DOHH2 (cell line): ENCODE measurements around the gene APH1B.

Experiments used
- H3F3A ChIP-seq: fragments of 200-600 bp; sonication (generic), shearing (Covaris generic); 2 replicates; pipeline ENCODE4 v1.6.0; 2016; ENCODE audit warnings: antibody characterized with exemption, mild to moderate bottlenecking; ENCODE audit not compliant: control insufficient read depth, insufficient read depth
- H3K27ac ChIP-seq: fragments of 200-600 bp; sonication (generic); 2 replicates; pipeline ENCODE4 v1.5.1; 2014; ENCODE audit warnings: low read depth, mild to moderate bottlenecking, low read length, moderate library complexity
- H3K27me3 ChIP-seq: fragments of 200-600 bp; sonication (generic); 2 replicates; pipeline ENCODE4 v1.6.1; 2014; ENCODE audit warnings: mild to moderate bottlenecking, low read length, mixed read lengths; ENCODE audit not compliant: control insufficient read depth
- H3K36me3 ChIP-seq: fragments of 200-600 bp; sonication (generic); 2 replicates; pipeline ENCODE4 v1.6.1; 2014; ENCODE audit warnings: mild to moderate bottlenecking, low read length, moderate library complexity, mixed read lengths; ENCODE audit not compliant: control insufficient read depth
- H3K4me1 ChIP-seq: fragments of 200-600 bp; sonication (generic); 2 replicates; pipeline ENCODE4 v1.6.1; 2014; ENCODE audit warnings: mild to moderate bottlenecking, low read length, mixed read lengths; ENCODE audit not compliant: control insufficient read depth
- H3K4me2 ChIP-seq: fragments of 200-600 bp; sonication (generic); 2 replicates; pipeline ENCODE4 v1.6.0; 2014; ENCODE audit warnings: mild to moderate bottlenecking, low read length, moderate library complexity
- H3K4me3 ChIP-seq: fragments of 200-600 bp; sonication (generic); 2 replicates; pipeline ENCODE4 v1.5.1; 2014; ENCODE audit warnings: mild to moderate bottlenecking, low read length, mixed read lengths
- H3K79me2 ChIP-seq: fragments of 200-600 bp; sonication (generic); 2 replicates; pipeline ENCODE4 v1.6.1; 2014; ENCODE audit warnings: mild to moderate bottlenecking, low read length, mixed read lengths; ENCODE audit not compliant: control insufficient read depth
- H3K9me2 ChIP-seq: fragments of 200-600 bp; sonication (generic); replicated peaks from 2 replicates; pipeline ENCODE4 v1.6.1; 2014; ENCODE audit warnings: mild to moderate bottlenecking, low read length, mixed read lengths; ENCODE audit not compliant: control insufficient read depth
- H3K9me3 ChIP-seq: fragments of 200-600 bp; sonication (generic); 2 replicates; pipeline ENCODE4 v1.6.1; 2014; ENCODE audit warnings: antibody characterized with exemption, low read length, mixed read lengths; ENCODE audit not compliant: control insufficient read depth, insufficient read depth
- H4K20me1 ChIP-seq: fragments of 200-600 bp; sonication (generic); 2 replicates; pipeline ENCODE4 v1.6.0; 2014; ENCODE audit warnings: low read depth, mild to moderate bottlenecking, antibody characterized with exemption, low read length, moderate library complexity; ENCODE audit not compliant: control insufficient read depth, insufficient read depth
- CTCF ChIP-seq: fragments of 200-600 bp; sonication (generic); IDR thresholded peaks from one replicate; pipeline ENCODE4 v1.5.1; 2014; ENCODE audit warnings: antibody characterized with exemption, mild to moderate bottlenecking, low read depth, low read length; ENCODE audit not compliant: poor library complexity, severe bottlenecking
- EZH2phosphoT487 ChIP-seq: fragments of 200-600 bp; sonication (generic); IDR thresholded peaks from 2 replicates; pipeline ENCODE4 v1.6.1; 2017; ENCODE audit warnings: borderline replicate concordance, mild to moderate bottlenecking, antibody characterized with exemption, low read length, moderate library complexity, mixed read lengths

APH1B gene

DNA sequence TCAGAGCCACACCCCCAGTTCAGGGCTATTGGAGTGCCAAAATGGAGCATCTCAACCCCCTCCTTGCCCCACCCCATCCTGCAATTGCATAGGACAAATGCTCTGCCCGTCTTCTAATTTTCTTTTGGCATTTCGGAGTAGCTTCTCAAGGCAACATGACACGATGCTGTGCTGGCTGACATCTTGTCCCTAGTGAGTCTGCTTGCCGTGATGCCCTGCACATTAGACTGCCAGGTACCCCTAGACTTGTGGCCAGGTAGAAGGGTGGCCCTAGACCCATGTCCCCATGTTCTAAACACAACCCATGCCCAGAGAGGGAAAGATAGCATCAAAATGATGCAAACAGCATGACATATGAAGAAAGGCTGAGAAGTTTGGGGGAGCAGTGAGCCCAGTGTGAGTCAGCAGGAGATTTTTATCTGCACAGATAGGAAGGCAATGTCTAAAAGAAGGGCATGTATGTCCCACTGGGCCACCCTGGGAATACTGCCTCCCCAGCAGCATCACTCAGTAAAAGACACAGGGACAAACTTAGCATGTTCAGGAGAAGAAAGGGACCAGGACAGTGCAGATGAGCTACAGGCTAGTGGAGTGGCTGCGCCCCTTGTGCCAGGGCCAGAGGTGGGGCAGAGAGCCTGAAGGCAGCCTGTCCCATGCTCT is 67.5 kb downstream of the APH1B start:
- H3K36me3 ChIP-seq, result no peaks in the 10 kb centered on the region
- H3K9me3 ChIP-seq, result no peaks in the 10 kb centered on the region
- peaks cover 9% of the 10 kb centered on the region; the same call in 1 of the 2 replicates for H3K27me3 ChIP-seq
- H3K79me2 ChIP-seq, result no peaks in the 10 kb centered on the region
- no peaks in the 10 kb centered on the region for H4K20me1 ChIP-seq
- H3K9me2 ChIP-seq, result no peaks in the 10 kb centered on the region
- H3K27ac ChIP-seq, result no peak overlapping the region
- H3K4me2 ChIP-seq, result no peak overlapping the region
- H3K4me1 ChIP-seq, result peaks cover 2% of the 10 kb centered on the region; the same call in 1 of the 2 replicates
- no peak overlapping the region for H3K4me3 ChIP-seq
- H3F3A ChIP-seq, result no peaks in the 10 kb centered on the region
- TF ChIP-seq EZH2phosphoT487 (no peak), CTCF (no peak)

DNA sequence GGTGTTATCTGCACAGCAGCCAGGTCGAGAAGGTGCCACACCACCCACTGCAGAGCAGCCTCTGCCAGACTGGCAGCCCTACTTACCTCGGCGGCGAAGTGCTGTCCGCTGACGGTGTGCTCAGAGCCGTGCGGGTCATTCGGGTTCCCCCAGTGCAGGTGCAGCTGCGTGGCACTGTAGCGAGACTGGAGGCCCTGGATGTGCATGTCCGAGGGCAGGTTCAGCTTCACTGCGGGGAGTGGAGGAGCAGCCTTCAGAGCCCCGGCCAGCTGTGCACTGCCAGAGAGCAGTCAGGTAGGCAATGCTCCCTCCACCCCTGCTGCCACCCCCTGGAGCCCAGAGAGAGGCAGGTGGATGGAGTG is 68.0 kb downstream of the APH1B start:
- Histone ChIP-seq H3K4me1 (peaks cover 2% of the 10 kb centered on the region; the same call in 1 of the 2 replicates), H3K4me3 (no peak overlapping the region), H3K9me3 (no peaks in the 10 kb centered on the region), H3K36me3 (no peaks in the 10 kb centered on the region), H3F3A (no peaks in the 10 kb centered on the region), H3K79me2 (no peaks in the 10 kb centered on the region), H3K9me2 (no peaks in the 10 kb centered on the region), H4K20me1 (no peaks in the 10 kb centered on the region), H3K27me3 (peaks cover 9% of the 10 kb centered on the region; the same call in 1 of the 2 replicates), H3K27ac (no peak overlapping the region), H3K4me2 (no peak overlapping the region)
- no peak for TF ChIP-seq EZH2phosphoT487
- TF ChIP-seq CTCF, result no peak

DNA sequence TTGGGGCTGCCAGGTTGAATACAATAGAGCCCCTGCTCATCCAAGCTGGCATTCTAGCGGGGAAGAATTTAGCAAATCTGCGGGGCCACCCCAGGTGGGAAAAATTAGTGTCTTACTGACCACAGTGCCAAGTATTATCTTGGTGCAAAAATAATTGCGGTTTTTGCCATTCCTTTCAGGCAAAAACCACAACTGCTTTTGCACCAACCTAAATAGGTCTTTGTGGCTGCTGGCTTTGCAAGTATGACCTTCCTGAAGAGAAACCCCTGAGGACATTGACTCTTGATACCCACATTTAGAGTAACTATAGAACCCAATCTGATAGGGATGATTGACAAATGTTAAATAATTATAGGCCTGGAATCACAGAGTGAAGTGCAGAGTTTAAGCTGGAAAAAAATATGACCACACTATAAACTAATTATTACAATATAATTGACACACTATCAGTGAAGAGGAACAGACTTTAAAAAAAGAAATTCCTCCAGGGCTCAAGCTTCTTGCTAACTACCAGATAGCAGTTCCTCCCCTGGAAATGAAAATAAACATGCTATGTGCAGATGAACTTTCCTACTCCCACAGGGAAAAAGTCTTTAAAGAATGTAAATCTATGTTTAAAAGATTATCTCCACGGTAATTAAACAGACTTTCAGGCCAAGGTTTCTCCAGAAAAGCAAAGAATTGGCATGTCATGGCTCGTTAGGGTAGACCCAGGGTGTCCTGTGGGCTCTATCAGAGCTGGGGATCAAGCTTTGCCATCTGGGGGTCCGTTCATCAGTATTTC is 69.9 kb downstream of the APH1B start:
- peaks cover 2% of the 10 kb centered on the region; the same call in 1 of the 2 replicates for H3K4me1 ChIP-seq
- no peaks in the 10 kb centered on the region for H3K79me2 ChIP-seq
- H3F3A ChIP-seq, result no peaks in the 10 kb centered on the region
- no peaks in the 10 kb centered on the region for H3K9me2 ChIP-seq
- no peak for TF ChIP-seq CTCF
- TF ChIP-seq EZH2phosphoT487, result no peak
- no peaks in the 10 kb centered on the region for H3K9me3 ChIP-seq
- H3K27me3 ChIP-seq, result peaks cover 3% of the 10 kb centered on the region; the same call in 1 of the 2 replicates
- no peak overlapping the region for H3K4me3 ChIP-seq
- no peak overlapping the region for H3K4me2 ChIP-seq
- no peaks in the 10 kb centered on the region for H4K20me1 ChIP-seq
- H3K27ac ChIP-seq, result no peak overlapping the region
- H3K36me3 ChIP-seq, result no peaks in the 10 kb centered on the region
